ENCODE results near the gene RAB33A.

Gene RAB33A

GRCh38 chrX:130211415-130212186 lies 39.8 kb downstream of the RAB33A start:
- Histone ChIP-seq H3K4me1 (ENCODE audit: control insufficient read depth, insufficient read depth, low read length) (no peaks in the 10 kb centered on the region), H3K27ac (ENCODE audit: extremely low read depth, low read depth, low read length) (no peak overlapping the region), H3K4me3 (ENCODE audit: low read depth, low read length) (no peak overlapping the region), H3K9me3 (ENCODE audit: control insufficient read depth, insufficient read depth, low read depth, low read length) (no peaks in the 10 kb centered on the region), H3K36me3 (ENCODE audit: control insufficient read depth in 2 of 2, insufficient read depth in 1 of 2, low read length in 2 of 2) (peaks cover 17 to 52% of the 10 kb centered on the region in 2 experiments)
- ChIA-PET CTCF (interaction anchor here (0.7 kb wide), 1 partner anchor 55 kb away, joined by 6 read pairs; no protein-coding TSS in a partner anchor), POLR2A (no interaction called here)
- TF ChIP-seq TSHZ1 (tag by site-specific recombination; IDR thresholded peaks at IDR 0.05; ENCODE audit: borderline replicate concordance) (no peak), ZNF324 (tag by site-specific recombination; IDR thresholded peaks at IDR 0.05) (no peak), OSR2 (tag by site-specific recombination; IDR thresholded peaks at IDR 0.05) (no peak), ATF2 (tag by site-specific recombination; IDR thresholded peaks at IDR 0.05; ENCODE audit: low read depth) (no peak), ZBTB26 (tag by site-specific recombination; optimal IDR thresholded peaks at IDR 0.05) (no peak), ZBTB1 (tag by site-specific recombination; IDR thresholded peaks at IDR 0.05) (no peak), ZNF433 (tag by site-specific recombination; IDR thresholded peaks at IDR 0.05; ENCODE audit: low read depth) (no peak), ZNF624 (tag by site-specific recombination; IDR thresholded peaks at IDR 0.05) (no peak), ZNF2 (tag by site-specific recombination; IDR thresholded peaks at IDR 0.05) (no peak), ZNF558 (tag by site-specific recombination; IDR thresholded peaks at IDR 0.05) (no peak), ZNF843 (tag by site-specific recombination; IDR thresholded peaks at IDR 0.05) (no peak)

- ChIA-PET CTCF (interaction anchor here (0.7 kb wide), 1 partner anchor 56 kb away, joined by 6 read pairs; no protein-coding TSS in a partner anchor), POLR2A (no interaction called here)
- peaks cover 19 to 55% of the 10 kb centered on the region in 2 experiments for H3K36me3 ChIP-seq (ENCODE audit: control insufficient read depth in 2 of 2, insufficient read depth in 1 of 2, low read length in 2 of 2)
Observed at GRCh38 chrX:130212371-130212770, 40.6 kb downstream of the RAB33A start.

GRCh38 chrX:130213376-130213775 lies 41.6 kb downstream of the RAB33A start:
- TF ChIP-seq ZNF76 (tag by site-specific recombination; IDR thresholded peaks at IDR 0.05; ENCODE audit: borderline replicate concordance, low read depth) (no peak), ZNF169 (tag by site-specific recombination; IDR thresholded peaks at IDR 0.05) (no peak), ZBTB17 (tag by site-specific recombination; IDR thresholded peaks at IDR 0.05) (no peak), KLF10 (tag by site-specific recombination; IDR thresholded peaks at IDR 0.05) (no peak)
- Histone ChIP-seq H3K27ac (ENCODE audit: extremely low read depth, low read depth, low read length) (no peak overlapping the region), H3K4me1 (ENCODE audit: control insufficient read depth, insufficient read depth, low read length) (no peaks in the 10 kb centered on the region), H3K9me3 (ENCODE audit: control insufficient read depth, insufficient read depth, low read depth, low read length) (no peaks in the 10 kb centered on the region), H3K36me3 (ENCODE audit: control insufficient read depth in 2 of 2, insufficient read depth in 1 of 2, low read length in 2 of 2) (peaks cover 25 to 55% of the 10 kb centered on the region in 2 experiments), H3K4me3 (ENCODE audit: low read depth, low read length) (no peak overlapping the region)
- POLR2A ChIA-PET = no interaction called here
- CTCF ChIA-PET = interaction anchor here (0.6 kb wide), 1 partner anchor 10 kb away, joined by 3 read pairs; no protein-coding TSS in a partner anchor

More at GRCh38 chrX:130212371-130212770, 40.6 kb downstream of the RAB33A start:
- Histone ChIP-seq H3K4me3 (ENCODE audit: low read depth, low read length) (no peak overlapping the region), H3K4me1 (ENCODE audit: control insufficient read depth, insufficient read depth, low read length) (no peaks in the 10 kb centered on the region), H3K27ac (ENCODE audit: extremely low read depth, low read depth, low read length) (no peak overlapping the region), H3K9me3 (ENCODE audit: control insufficient read depth, insufficient read depth, low read depth, low read length) (no peaks in the 10 kb centered on the region)
- TF ChIP-seq KLF16 (tag by site-specific recombination; IDR thresholded peaks at IDR 0.05) = no peak
- TF ChIP-seq SETDB1 (IDR thresholded peaks at IDR 0.05; ENCODE audit: insufficient read length, low read length) = no peak
- no peak for TF ChIP-seq ZNF48 (tag by site-specific recombination; IDR thresholded peaks at IDR 0.05)
